NCI-H345 (cell line): Measurements from ENCODE around the gene CACNA1E.

Experiments
- DNase-seq: peaks from one replicate; lab custom pipeline; 2025; lab: John Stamatoyannopoulos, UW

The CACNA1E gene

DNA sequence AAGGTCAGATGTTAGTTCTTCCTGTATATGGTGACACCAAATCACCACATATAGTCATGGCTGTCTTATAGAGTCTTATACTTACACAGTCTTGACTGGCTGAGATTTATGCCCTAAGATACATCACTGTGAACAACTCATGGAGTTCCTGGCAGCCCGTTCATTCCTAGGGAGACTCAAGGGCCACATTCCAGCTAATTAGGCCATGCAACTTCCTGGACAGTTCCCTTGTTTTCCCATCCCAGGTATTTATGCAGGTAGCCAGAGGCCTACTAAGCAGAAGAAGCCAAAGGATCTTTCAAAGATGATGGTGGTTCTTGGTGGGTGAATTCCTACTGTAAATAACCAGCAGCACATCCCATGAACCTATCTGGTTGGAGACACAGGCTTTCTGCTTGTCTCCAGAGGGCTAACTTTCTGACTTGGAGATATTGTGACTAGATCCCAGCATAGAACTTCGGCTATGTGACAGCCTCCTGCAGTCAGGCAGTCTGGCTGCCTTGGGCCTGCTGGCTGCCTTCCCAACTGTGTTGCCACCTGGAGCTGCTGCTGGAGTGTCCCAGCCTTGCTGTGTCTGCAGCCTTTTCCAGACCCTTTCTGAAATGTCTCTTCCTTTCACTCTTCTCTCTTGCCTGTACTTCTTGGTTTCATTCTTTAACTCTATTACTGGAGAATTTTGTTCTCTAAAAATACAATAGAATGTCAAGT, 283.8 kb downstream of the CACNA1E start:
- DNase-seq: no peak

DNA sequence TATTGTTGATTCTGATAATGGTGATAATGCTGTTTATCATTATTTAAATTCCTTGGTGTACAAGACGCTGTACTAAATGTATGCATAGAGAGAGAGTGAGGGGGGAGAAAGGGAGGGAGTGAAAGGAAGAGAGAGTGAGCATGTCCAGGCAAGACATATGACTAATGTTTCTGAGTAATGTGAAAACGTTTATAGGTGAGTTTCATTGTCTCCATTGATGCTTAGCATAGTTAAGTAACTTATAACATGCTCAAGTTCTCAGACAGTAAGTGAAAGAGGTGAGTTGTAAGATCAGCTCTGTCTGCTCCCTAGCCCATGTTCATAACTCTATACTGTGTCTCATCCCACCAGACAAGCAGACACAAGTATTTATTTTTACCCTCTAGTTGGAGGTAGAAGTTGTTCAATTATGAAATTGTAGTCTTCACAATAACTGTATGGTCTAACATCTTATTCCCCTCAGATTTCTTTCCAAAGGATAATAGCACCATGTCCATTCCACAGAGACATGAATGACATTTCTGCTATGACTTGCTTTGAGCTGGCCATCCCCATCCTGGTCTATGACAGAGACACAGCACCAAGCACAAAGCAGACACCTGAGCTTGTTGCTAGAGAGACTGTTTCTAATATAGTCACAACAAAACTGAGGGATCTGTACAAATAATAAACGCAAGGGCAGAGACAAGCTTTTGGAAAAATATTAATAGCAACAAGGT, 285.1 kb downstream of the CACNA1E start:
- no peak for DNase-seq

DNA sequence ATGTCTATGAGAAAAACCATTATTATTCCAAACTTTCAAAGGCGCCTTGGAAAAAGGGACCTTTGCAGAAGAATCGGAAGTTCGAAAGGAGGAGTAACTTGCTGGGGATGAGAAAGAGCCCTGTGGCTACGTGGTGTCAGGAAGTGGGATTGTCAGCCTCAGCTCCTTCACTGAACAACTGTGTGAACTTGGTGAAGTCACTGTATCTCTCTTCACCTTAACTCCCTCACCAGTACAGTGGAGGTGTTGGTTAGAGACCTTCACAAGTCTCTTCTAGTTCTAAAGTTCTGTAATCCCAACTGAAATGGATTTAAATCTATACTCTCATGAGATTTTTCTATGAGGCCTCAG, 285.6 kb downstream of the CACNA1E start:
- no peak for DNase-seq

DNA sequence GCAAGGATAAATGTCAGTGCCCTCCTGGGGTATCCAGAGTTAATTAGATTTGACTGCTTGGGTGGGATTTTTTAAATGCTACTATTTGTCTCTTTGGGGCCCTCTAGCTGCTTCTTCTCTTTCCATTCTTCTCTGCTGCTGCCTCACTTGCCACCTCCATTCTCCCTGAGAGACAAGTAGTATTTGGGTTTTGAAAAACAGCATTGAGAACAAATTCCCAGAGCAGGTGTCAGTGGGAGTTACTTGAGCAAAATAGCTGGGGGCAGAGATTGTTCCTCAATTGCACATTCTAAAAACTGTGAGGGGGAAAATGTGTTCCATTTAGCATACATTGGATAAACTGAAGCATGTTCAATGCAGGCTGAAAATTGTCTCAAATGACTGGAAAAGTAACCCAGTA, 286.5 kb downstream of the CACNA1E start:
- DNase-seq: no peak

DNA sequence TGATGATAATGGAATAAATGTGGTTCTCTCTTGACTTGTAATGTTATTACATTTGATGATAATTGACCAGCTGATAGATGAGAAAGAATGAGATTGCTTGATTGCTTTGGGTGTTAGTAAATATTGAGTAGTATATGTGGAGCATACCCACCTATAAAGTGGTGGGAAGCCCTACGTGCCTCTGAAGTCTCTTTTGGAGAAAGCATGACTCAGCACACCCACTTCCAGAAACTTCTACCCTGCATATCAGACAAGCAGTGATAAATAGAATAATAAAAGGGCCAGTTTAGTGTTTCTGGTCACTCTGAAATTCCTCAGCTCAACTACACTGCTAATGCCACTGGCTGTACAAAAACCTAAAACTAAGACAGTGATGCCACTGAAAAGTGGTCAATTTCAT, 289.4 kb downstream of the CACNA1E start:
- no peak for DNase-seq

DNA sequence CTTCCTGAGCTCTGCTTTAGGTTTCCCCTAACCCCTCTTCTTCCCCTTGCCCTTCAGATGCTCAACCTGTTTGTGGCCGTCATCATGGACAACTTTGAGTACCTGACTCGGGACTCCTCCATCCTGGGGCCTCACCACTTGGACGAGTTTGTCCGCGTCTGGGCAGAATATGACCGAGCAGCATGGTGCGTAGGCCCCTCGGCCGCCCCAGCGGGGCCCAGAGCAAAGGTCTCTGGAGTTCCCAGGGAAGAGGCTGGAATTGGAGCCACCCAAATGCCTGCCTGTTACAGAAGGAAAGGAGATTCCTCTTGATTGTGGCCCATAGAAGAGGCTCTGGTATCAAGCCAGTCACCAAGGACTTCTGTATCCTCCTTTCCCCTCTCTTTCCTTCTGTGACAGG, 292.7 kb downstream of the CACNA1E start:
- DNase-seq: no peak

DNA sequence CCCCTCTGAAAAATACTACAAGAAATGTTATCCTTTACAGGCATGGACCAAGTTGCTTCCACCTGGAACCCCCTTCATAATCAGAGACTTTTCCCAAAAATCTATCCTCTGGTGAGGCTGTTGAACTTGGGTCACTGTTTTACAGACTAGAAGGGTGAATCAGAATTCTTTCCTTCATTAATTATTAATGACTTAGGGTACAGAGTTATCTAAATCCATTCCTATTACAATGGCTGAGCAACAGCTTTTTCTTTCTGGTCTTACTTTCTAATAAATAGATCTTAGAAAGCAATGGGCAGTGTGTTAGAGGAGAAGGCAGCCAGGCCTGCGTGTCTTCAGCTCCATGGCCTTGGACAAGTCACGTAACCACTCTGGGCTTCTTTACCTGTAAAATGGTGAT, 294.0 kb downstream of the CACNA1E start:
- DNase-seq: no peak

DNA sequence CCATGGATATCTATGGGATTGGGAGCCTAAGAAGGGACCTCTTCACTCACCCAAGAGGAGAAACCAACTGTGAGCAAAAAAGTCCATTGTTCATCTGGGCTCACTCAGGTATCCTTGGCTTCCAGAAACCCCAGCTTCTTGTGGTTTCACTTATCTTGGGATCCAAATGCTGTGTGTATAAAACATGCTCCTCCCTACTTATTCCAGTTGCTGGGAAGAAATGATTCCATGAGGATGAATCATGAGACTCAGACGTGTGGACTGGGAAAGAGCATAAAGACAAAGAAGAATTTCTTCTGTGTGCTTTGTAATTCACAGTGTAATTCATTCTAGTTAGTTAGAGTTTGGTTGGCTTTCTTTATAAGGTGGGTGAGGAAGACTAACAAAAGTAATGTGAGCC, 294.5 kb downstream of the CACNA1E start:
- no peak for DNase-seq

DNA sequence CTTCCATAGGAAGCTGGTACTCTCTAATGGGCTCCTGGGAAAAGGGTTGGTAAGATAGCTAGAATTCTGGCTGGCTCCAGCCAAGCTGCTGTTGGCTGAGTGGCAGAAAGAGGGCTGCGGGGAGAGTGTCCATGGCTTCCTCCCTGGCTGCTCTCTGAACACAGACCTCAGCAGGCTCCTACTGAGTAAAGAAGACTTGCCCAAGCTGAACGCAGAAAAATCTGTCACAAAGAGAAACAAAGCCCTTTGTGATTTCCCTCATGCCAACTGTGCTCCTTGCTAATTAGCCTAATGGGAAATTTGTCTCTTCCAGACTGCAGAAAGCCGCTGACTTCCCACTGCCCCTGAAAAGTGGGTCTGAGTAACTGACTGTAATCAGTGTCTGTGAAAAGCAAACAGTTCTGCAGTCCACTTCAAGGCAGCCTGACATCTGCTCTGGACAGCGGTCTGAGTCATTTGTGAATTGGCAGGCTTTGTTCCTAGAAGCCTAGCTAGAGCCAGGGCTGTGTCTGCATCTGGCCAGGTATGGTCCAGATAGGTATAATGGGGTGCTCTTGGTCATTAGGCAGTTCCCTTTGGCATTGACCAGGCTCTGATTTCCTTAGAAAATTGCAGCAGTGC, 295.4 kb downstream of the CACNA1E start:
- no peak for DNase-seq

DNA sequence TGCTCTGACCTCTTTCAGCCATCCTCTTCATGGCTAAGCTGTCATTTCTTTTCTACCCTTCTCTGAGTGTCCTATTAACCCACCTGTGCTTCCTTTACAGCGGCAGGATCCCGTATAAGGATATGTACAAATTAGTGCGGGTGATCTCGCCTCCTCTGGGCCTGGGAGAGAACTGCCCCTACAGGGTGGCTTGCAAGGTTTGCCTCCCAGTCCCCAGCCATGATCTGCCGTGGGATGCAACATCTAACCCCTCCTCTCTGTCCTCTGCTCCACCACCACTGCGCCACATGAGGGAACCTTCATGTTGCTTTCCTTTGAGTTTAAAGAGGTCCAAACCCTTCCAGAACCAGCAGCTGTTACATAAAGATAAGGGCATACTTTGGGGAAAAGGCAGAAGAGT, 296.0 kb downstream of the CACNA1E start:
- no peak for DNase-seq

DNA sequence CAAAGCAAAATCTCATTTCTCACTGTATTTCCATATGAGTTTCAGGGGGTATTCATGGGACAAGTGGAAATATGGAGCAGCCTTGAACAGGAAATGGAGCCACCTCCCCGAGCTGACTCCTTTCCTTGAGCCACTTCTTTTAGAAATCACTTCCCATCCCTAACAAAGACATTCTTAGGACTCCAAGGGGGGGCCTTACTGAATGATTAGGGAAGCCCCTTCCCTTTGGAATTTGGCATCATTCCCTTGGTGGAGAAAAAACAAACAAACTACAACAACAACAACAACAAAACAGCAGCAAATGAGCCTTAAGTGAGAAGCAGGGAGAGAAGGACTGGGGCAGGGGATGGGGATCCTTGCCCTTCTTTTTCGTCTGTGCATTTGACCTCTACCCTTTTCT, 299.9 kb downstream of the CACNA1E start:
- no peak for DNase-seq

DNA sequence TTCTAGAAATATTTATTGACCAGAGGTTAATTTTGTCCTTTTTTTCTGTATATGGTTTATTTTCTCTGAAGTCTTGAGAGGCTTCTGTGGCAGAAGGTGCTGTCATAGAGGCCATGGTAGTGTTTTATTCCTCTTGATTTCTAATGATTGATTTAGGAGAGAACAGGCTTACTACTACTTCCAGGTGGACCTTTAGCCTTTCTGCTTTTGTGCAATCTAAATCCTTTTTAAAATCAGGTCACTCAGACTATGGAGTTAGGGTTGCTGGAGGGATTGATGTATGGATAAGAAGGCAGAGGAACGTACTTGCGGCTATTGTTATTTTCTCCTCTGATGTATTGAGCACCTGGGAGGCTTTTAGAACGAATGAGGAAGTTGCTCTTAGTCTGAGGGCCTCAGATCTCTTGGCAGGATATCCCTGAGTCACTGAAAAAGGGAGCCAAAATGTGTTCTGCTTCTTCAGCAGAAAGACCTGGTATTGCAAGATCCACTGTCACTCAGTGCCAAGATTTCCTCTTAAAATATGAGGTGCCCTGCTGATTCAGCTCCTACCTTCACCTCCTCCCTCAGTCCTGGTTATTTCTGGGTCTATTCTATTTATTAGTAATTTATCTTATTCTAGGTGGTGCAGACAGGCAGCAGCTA, 300.8 kb downstream of the CACNA1E start:
- DNase-seq: no peak

DNA sequence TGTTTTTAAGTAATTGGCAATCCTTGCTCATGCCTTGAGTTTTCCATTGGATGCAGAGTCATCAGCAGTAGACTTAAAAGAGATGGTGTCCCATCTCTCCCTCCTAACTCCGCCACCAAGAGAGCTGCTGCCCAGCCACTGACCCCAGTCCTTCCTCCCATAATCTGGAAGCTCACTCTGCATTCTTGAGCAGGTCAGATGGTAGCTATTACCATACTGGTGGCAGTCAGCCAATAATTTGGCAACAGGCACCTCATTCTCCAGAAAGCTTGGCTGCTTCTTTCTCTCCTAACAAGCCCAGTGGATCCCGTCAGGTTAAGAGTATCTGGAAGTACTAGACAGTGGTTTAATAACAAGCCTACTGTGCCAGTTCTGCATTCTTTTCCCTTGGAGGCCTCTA, 306.1 kb downstream of the CACNA1E start:
- no peak for DNase-seq

DNA sequence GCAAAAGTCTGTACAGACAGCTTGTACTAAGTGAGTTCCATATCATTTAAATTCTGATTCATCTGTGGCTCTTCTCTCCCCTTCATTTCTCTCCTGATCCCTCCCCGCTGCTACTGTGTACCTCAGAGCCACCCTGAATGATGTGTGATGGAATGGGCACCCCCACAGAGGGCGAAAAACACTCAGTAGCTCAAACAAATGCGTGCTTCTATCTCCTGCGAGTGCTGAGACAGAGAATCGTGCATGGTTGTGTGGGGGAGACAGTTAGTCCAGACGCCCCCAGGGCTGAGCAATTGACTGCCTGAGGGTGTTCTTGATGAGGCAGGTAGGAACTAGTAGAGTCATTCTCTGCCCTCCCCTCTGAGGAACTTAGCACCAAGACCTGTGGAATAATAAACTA, 308.4 kb downstream of the CACNA1E start:
- DNase-seq: no peak

DNA sequence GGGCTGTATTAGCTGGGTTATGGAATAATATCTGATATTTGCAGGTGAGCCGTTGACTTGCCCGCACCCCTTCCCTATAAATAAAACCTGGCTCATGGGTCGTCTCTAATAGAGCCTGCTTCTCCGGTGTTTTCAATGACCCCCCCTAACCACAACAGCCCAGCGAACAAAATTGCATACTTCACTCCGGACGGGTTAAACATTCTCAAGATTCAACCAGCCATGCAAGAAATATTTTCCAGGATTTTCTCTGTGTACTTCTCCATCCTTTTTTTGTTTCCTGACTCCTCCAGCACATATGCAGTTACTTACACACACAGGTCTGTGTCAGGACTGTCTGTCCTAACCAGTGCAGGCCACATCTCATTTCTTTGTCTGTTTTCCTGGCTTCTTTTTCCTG, 310.5 kb downstream of the CACNA1E start:
- no peak for DNase-seq

DNA sequence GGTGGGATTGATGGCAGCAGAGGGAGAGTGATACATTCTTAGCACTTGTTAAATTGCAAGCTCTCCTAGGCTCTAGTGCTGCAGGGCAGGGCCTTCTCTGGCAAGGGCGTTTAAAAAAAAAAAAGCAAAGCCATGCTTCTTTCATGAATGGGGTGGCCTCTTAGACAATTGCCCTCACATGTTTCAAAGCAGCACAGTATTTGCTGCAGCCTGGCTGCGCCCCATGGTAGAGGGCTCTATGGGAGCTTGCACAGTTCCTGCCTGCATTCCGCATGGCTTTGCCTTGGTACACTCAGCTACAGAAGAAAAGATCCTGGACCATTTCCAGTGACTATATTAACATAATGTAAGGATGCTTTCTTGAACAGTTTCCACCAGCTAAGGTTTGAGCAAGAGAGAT, 311.0 kb downstream of the CACNA1E start:
- no peak for DNase-seq

DNA sequence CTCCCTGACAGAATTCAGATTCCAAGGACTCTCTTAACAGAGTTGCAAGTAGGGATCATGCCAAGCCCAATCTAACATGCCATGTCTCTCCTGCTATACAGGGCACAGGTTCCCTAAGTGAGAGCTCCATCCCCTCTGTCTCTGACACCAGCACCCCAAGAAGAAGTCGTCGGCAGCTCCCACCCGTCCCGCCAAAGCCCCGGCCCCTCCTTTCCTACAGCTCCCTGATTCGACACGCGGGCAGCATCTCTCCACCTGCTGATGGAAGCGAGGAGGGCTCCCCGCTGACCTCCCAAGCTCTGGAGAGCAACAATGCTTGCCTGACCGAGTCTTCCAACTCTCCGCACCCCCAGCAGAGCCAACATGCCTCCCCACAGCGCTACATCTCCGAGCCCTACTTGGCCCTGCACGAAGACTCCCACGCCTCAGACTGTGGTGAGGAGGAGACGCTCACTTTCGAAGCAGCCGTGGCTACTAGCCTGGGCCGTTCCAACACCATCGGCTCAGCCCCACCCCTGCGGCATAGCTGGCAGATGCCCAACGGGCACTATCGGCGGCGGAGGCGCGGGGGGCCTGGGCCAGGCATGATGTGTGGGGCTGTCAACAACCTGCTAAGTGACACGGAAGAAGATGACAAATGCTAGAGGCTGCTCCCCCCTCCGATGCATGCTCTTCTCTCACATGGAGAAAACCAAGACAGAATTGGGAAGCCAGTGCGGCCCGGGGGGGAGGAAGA, 315.0 kb downstream of the CACNA1E start:
- DNase-seq: no peak

DNA sequence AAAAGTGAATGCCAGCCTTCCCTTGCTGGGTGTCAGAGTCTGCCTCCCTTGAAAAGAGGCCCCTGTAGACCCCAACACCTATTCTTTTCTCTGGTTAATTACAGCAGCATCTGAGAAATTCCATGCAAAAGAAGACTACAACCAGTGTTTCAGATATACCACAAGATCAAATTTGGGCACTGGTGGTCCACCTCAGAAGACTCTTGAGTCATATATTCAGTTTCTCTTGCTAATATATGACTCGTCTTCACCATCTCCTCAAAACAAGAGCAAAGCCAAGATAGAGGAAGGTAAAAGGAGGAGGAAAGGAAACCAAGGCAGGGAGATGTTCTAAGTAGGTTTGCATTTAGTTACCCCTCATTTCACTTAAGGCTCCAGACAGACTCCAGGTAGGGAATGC, 318.3 kb downstream of the CACNA1E start:
- DNase-seq: no peak

DNA sequence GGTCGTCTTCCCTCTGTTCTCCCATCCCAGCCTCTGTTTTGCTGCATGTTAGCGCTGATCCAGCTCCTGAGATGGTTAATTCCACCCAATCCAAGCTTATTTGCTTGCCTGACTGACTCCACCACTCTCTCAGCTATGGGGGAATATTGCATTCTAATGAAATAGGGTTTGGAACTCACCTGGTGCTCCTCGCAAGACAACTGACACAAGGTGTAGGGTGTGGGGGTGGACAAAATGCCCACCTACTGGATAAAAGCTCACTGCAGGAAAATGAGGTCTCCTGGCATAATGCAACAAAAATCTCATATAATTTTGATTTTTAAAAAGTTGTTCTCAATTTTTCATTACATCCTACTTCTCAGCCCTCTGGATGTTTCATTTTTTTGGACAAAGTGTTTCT, 319.1 kb downstream of the CACNA1E start:
- DNase-seq: no peak

DNA sequence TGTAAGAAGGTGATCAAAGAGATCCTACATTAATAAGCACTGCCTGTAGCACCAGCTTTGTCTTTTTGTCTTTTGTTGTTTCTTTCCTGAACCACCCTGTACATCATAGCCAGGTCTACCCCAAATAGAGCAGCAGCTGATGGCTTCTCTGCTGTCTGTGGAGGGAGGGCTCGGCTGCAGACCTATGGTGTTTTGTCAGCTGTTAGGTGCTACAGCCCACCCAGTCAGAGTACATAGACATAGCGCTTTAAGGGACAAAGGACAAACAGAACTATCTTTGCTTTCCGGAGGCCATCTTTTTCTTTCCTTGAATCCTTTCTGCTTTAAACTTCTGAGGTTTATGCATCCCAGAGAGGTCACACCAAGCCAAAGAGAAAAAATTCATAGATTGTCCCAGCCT, 320.1 kb downstream of the CACNA1E start:
- DNase-seq: no peak

DNA sequence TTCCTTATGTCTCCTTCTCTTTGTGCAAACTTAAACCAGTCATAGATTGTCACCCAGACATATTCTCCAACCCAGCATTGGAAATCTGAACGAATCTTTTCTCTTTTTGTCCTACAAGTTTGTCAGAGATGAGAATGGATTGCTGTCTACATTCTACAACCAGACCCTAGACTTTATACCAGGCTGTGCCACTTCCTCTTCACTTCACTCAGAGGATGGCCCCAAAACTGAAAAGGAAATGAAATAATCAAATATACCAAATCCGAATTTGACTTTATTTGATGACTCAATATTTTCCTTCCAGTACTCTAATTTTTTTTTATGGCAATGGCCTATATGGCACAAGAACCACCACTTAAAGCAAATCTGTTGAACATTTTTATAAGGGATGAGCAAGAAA, 321.7 kb downstream of the CACNA1E start:
- no peak for DNase-seq

DNA sequence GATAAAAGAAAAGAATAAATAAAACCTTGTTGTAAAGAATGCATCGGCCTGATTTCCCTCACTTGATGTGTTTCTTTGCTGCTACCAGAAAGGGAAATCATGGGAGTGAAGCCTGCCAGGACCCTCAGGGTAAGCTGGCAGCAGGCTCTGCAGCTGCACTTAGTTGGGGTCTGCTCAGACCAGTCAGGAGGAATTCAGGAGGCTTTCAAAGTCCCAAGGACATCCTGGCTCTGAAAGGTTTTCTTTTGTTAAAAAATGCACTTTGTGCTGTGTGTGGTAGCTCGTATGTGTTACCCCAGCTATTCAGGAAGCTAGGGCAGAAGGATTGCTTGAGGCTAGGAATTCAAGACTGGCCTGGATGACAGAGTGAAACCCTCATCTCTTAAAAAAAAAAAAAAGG, 323.4 kb downstream of the CACNA1E start:
- no peak for DNase-seq
